K562 (cell line): ENCODE data around the gene BMF. TPM values are rescaled to one million over a fixed set of nuclear protein-coding genes. Genes with fewer than 3 reads are reported as not detected.
"Not testable (repeated sequence)": the region's sequence is repeated elsewhere in the genome, so short reads cannot be mapped to it uniquely, and the experiment has no call there.

Source experiments
- ATAC-seq: fragments of 200-7000 bp; cut with Tn5 transposase; 3 replicates; pipeline ENCODE4 v1.9.1; 2020; ENCODE audit warnings: moderate library complexity
- BruUV-seq: library from RNA; stranded (reverse); fragments of 400-500 nt; replicated peaks from 2 replicates; lab custom pipeline; 2021; lab: Mats Ljungman, UMichigan
- CTCF ChIA-PET: fragments of 300-600 bp; formaldehyde crosslinking; extraction: SDS; loops from one replicate; lab custom pipeline; 2021; ENCODE audit warnings: low intra/inter-chr PET ratio; lab: Yijun Ruan, JAX
- POLR2A ChIA-PET: fragments of 300-600, 350-650 bp; sonication (Branson Sonifier 250); formaldehyde crosslinking; extraction: SDS; loops from one replicate; lab custom pipeline; 2021; ENCODE audit warnings: antibody characterized with exemption, inconsistent platforms; lab: Yijun Ruan, JAX
- DNase-seq, 4 experiments: peaks; one replicate each; pipeline versions ENCODE4 v3.0.0 to v3.0.0-alpha.2; 2011 to 2018; ENCODE audit warnings: low spot score in 3 of 4, mixed read lengths in 3 of 4; ENCODE audit errors: extremely low read depth in 1 of 4
- FAIRE-seq: peaks from 2 replicates; lab custom pipeline; 2011; peaks lifted over from hg19 to GRCh38; lab: Jason Lieb, UNC
- H2AFZ ChIP-seq: 2 replicates; pipeline ENCODE4 v1.6.0; 2011; ENCODE audit warnings: low read depth, low read length, control low read depth, inconsistent platforms
- H3K27ac ChIP-seq: fragments of 200-600 bp; 3 replicates; pipeline ENCODE4 v1.8.0; 2011; ENCODE audit warnings: low read depth, mild to moderate bottlenecking, control low read depth, inconsistent platforms, low read length, moderate library complexity, mixed read lengths; ENCODE audit errors: extremely low read depth
- H3K27me3 ChIP-seq, 2 experiments: fragments of 300-600 bp in 1 of 2; 2 replicates in 1 of 2; 3 replicates in 1 of 2; pipeline versions ENCODE4 v1.6.0 to v1.8.0; 2011; ENCODE audit warnings: inconsistent platforms in 2 of 2, low read length in 2 of 2, mild to moderate bottlenecking in 1 of 2, mixed read lengths in 1 of 2, moderate library complexity in 1 of 2; ENCODE audit not compliant: control insufficient read depth in 2 of 2, insufficient read depth in 2 of 2
- H3K36me3 ChIP-seq: fragments of 300-600 bp; 3 replicates; pipeline ENCODE4 v1.8.0; 2011; ENCODE audit warnings: mild to moderate bottlenecking, low read length, inconsistent platforms; ENCODE audit not compliant: control insufficient read depth, insufficient read depth
- H3K4me1 ChIP-seq, 2 experiments: fragments of 200-600 bp in 1 of 2; replicated peaks in 1 of 2; 2 replicates in 1 of 2; 3 replicates in 1 of 2; pipeline versions ENCODE4 v1.5.1 to v1.8.0; 2011; ENCODE audit warnings: inconsistent platforms in 2 of 2, low read length in 2 of 2, mild to moderate bottlenecking in 1 of 2, mixed read lengths in 1 of 2, moderate library complexity in 1 of 2; ENCODE audit not compliant: control insufficient read depth in 2 of 2, insufficient read depth in 2 of 2
- H3K4me2 ChIP-seq: 2 replicates; pipeline ENCODE4 v1.6.1; 2011; ENCODE audit warnings: low read length, control low read depth, inconsistent platforms, mixed read lengths; ENCODE audit not compliant: insufficient read depth
- H3K4me3 ChIP-seq: fragments of 200-600 bp; sonication (generic), shearing (Covaris generic); 2 replicates; pipeline ENCODE4 v1.5.1; 2016; ENCODE audit warnings: control low read depth, inconsistent platforms
- H3K79me2 ChIP-seq: fragments of 200-600 bp; 3 replicates; pipeline ENCODE4 v1.8.0; 2011; ENCODE audit warnings: low read length, inconsistent platforms; ENCODE audit not compliant: control insufficient read depth, insufficient read depth
- H3K9ac ChIP-seq, 2 experiments: 2 replicates each; pipeline versions ENCODE4 v1.6.0 to v1.6.1; 2011; ENCODE audit warnings: low read depth in 2 of 2, low read length in 2 of 2, control low read depth in 1 of 2, inconsistent platforms in 1 of 2, mild to moderate bottlenecking in 1 of 2, mixed read lengths in 1 of 2; ENCODE audit not compliant: insufficient read depth in 1 of 2
- H3K9me1 ChIP-seq: one replicate; pipeline ENCODE4 v1.6.0; 2011; ENCODE audit warnings: inconsistent platforms, mild to moderate bottlenecking, low read length, moderate library complexity; ENCODE audit not compliant: control insufficient read depth, insufficient read depth
- H3K9me3 ChIP-seq: replicated peaks from 2 replicates; pipeline ENCODE4 v1.5.1; 2011; ENCODE audit warnings: low read depth, low read length, inconsistent platforms; ENCODE audit not compliant: control insufficient read depth, insufficient read depth
- H4K20me1 ChIP-seq: replicated peaks from 2 replicates; pipeline ENCODE4 v1.6.1; 2011; ENCODE audit warnings: low read length, inconsistent platforms, mixed read lengths; ENCODE audit not compliant: control insufficient read depth, insufficient read depth
- CEBPB ChIP-seq: fragments of 450-650 bp; IDR thresholded peaks from 2 replicates; pipeline ENCODE4 v1.6.1; 2016; ENCODE audit warnings: missing genetic modification characterization, missing compliant biosample characterization
- MAFF ChIP-seq: IDR thresholded peaks from 2 replicates; pipeline ENCODE4 v1.6.1; 2012; ENCODE audit warnings: low read length, improper control_type of control experiment
- NFYB ChIP-seq: IDR thresholded peaks from 2 replicates; pipeline ENCODE4 v1.6.1; 2011; ENCODE audit warnings: mild to moderate bottlenecking, moderate library complexity; ENCODE audit not compliant: insufficient read length; ENCODE audit errors: extremely low read depth
- SIRT6 ChIP-seq: IDR thresholded peaks from one replicate; pipeline ENCODE4 v1.6.1; 2012; ENCODE audit warnings: low read depth, mild to moderate bottlenecking, control low read depth, inconsistent platforms, low read length, moderate library complexity
- SRSF9 ChIP-seq: fragments of 200-400 bp; formaldehyde crosslinking; IDR thresholded peaks from 2 replicates; pipeline ENCODE4 v1.6.1; 2017; ENCODE audit warnings: low read depth, low read length, borderline replicate concordance
- ZNF263 ChIP-seq: sonication (generic); formaldehyde crosslinking; IDR thresholded peaks from 2 replicates; pipeline ENCODE4 v1.8.0; 2022; ENCODE audit warnings: mild to moderate bottlenecking, missing genetic modification reagents, borderline replicate concordance
- WGBS: fragments of 100-300 bp; shearing (Covaris generic); methylation state at CpG from one replicate; pipeline ENCODE4 v1.1.6; 2016; ENCODE audit warnings: low coverage, mixed read lengths; ENCODE audit not compliant: insufficient coverage; ENCODE audit errors: missing lambda C conversion rate; 5-methylcytosine and 5-hydroxymethylcytosine counted together
- in situ Hi-C: fragments of 300-500 bp; cut with MboI; formaldehyde crosslinking; loops from 4 replicates; pipeline ENCODE4 v1.15.0; 2018; ENCODE audit warnings: inconsistent platforms, mixed read lengths
- intact Hi-C: fragments of 100-400 bp; cut with micrococcal nuclease; formaldehyde crosslinking; loops from 2 replicates; pipeline ENCODE4 v1.14.2; 2022
- polyA plus RNA-seq, 8 experiments: library from polyadenylated mRNA; depleted of rRNA in 4 of 8; stranded (reverse) in 5 of 8; unstranded in 3 of 8; fragments of >200 nt; fragmentation: Nextera tagmentation in 2 of 8; fragmentation: Illumina TruSeq in 1 of 8; extraction: Ambion mirVana in 2 of 8; extraction: Trizol in 1 of 8; gene quantifications; 2 replicates each; pipeline versions ENCODE4 v1.2.1 to v1.2.3, GENCODE V29; 2011 to 2014; ENCODE audit warnings: inconsistent platforms in 1 of 8, missing spikeins in 1 of 8
- total RNA-seq, 7 experiments: library from RNA; depleted of rRNA in 6 of 7; stranded (reverse); fragments of >200 nt in 6 of 7; fragmentation: Illumina TruSeq in 2 of 7; extraction: Trizol in 2 of 7; gene quantifications; 2 replicates each; pipeline versions ENCODE4 v1.2.1 to v1.2.3, GENCODE V29; 2011 to 2021; ENCODE audit warnings: low replicate concordance in 1 of 7

BMF gene
- total and polyA plus RNA-seq, 9 of the 15 experiments (the other 6 are each of a cell fraction or from before 2014, with no cell fraction given), result 0.25 to 0.91 (median 0.59) TPM; not detected in 2

GRCh38 chr15:40073716-40074490 is 34.8 kb downstream of the BMF start:
- ATAC-seq, H2AFZ ChIP-seq, H3K27ac ChIP-seq, H3K4me3 ChIP-seq, CTCF ChIA-PET, FAIRE-seq, H3K9ac ChIP-seq, in situ Hi-C loops, H3K9me3 ChIP-seq, H3K36me3 ChIP-seq, H3K79me2 ChIP-seq, DNase-seq, H3K27me3 ChIP-seq, intact Hi-C loops, H4K20me1 ChIP-seq, H3K9me1 ChIP-seq, H3K4me2 ChIP-seq: not testable (repeated sequence)
- TF ChIP-seq NFYB (peak; percentile 36), CEBPB (peak; percentile 37; the same call in 1 of the 2 replicates)
- BruUV-seq, result TSS peak; percentile 97
- H3K4me1 ChIP-seq, result peaks cover 9 to 32% of the 10 kb centered on the region in 2 experiments; a peak in 4 of 5 replicates
- WGBS, result 90% methylated on average over 25 of the region's 34 CpGs
- POLR2A ChIA-PET, result interaction anchor here (1.0 kb wide), 1 partner anchor 22 kb away, joined by 3 read pairs; no protein-coding TSS in a partner anchor

- no peak for FAIRE-seq
- no TSS peak for BruUV-seq
- in situ Hi-C loops, result no loop called here
Measured at GRCh38 chr15:40072216-40072990, 36.3 kb downstream of the BMF start.

More at GRCh38 chr15:40072216-40072990, 36.3 kb downstream of the BMF start:
- no peak overlapping the region for H3K4me3 ChIP-seq
- peaks cover 9 to 32% of the 10 kb centered on the region in 2 experiments; a peak in 4 of 5 replicates for H3K4me1 ChIP-seq
- ChIA-PET CTCF (interaction anchor here (0.6 kb wide), 1 partner anchor 240 kb away, joined by 3 read pairs; no protein-coding TSS in a partner anchor), POLR2A (no interaction called here)
- no peaks in the 10 kb centered on the region for H3K36me3 ChIP-seq
- peak overlapping the region; percentile 44; the same call in 1 of the 2 replicates for H2AFZ ChIP-seq
- H3K9ac ChIP-seq, result peak overlapping the region in 1 of 2 experiments; percentile 68; a peak in 2 of 4 replicates
- H3K79me2 ChIP-seq, result no peaks in the 10 kb centered on the region
- WGBS, result 80% methylated on average over 34 of the region's 34 CpGs
- no peak overlapping the region for H3K27ac ChIP-seq
- TF ChIP-seq MAFF (no peak), ZNF263 (CRISPR knock-in tag) (no peak), SRSF9 (no peak), SIRT6 (no peak)
- no peak overlapping the region for H3K4me2 ChIP-seq
- H3K9me3 ChIP-seq, result no peaks in the 10 kb centered on the region
- intact Hi-C loops, result no loop called here
- DNase-seq (no peak), ATAC-seq (peak; percentile 40; the same call in 2 of the 3 replicates)
- no peaks in the 10 kb centered on the region for H3K9me1 ChIP-seq
- no peaks in the 10 kb centered on the region for H3K27me3 ChIP-seq
- no peaks in the 10 kb centered on the region for H4K20me1 ChIP-seq
